Spinal cord (tissue), 10 donors: ENCODE measurements around the gene NUMA1. TPM values are rescaled to one million over a fixed set of nuclear protein-coding genes. Genes with fewer than 3 reads are reported as not detected.

ENCODE experiments used
- DNase-seq, 6 donors: peaks; one replicate each; pipeline versions ENCODE4 v3.0.0 to v3.0.0-alpha.2; 2013 to 2015; ENCODE audit warnings: low spot score in 6 of 6, low read depth in 4 of 6
- H3K27ac ChIP-seq: one replicate; pipeline ENCODE4 v1.5.1; 2013; ENCODE audit warnings: low read depth, low read length, control low read depth
- H3K27me3 ChIP-seq: one replicate; pipeline ENCODE4 v1.6.1; 2013; ENCODE audit warnings: low read length; ENCODE audit not compliant: control insufficient read depth, insufficient read depth
- H3K36me3 ChIP-seq: one replicate; pipeline ENCODE4 v1.6.1; 2013; ENCODE audit warnings: low read length; ENCODE audit not compliant: control insufficient read depth, insufficient read depth
- H3K4me1 ChIP-seq: one replicate; pipeline ENCODE4 v1.6.1; 2013; ENCODE audit warnings: low read length; ENCODE audit not compliant: control insufficient read depth, insufficient read depth
- H3K4me3 ChIP-seq: one replicate; pipeline ENCODE4 v1.5.1; 2013; ENCODE audit warnings: low read depth, low read length, control low read depth
- H3K9me3 ChIP-seq: one replicate; pipeline ENCODE4 v1.6.1; 2013; ENCODE audit warnings: low read length; ENCODE audit not compliant: control insufficient read depth, insufficient read depth
- WGBS: methylation state at CpG from one replicate; pipeline ENCODE4 v1.1.5; 2013; ENCODE audit warnings: missing lambda C conversion rate; ENCODE audit not compliant: insufficient coverage; 5-methylcytosine and 5-hydroxymethylcytosine counted together
- polyA plus RNA-seq, 2 donors: library from polyadenylated mRNA; unstranded; fragments of 120-200 nt; gene quantifications; one replicate each; pipeline ENCODE4 v1.2.1, GENCODE V29; 2013; ENCODE audit not compliant: insufficient read length in 2 of 2
- total RNA-seq, 2 donors: library from RNA; depleted of rRNA in 1 of 2; stranded (reverse); fragments of 120-200 nt in 1 of 2; fragments of >200 nt in 1 of 2; gene quantifications; one replicate each; pipeline versions ENCODE4 v1.2.3 to v1.2.4, GENCODE V29; 2013 to 2014
- donor health status: healthy.

The NUMA1 gene
- total and polyA plus RNA-seq, 4 donors: 104 to 187 (median 165) TPM

DNA sequence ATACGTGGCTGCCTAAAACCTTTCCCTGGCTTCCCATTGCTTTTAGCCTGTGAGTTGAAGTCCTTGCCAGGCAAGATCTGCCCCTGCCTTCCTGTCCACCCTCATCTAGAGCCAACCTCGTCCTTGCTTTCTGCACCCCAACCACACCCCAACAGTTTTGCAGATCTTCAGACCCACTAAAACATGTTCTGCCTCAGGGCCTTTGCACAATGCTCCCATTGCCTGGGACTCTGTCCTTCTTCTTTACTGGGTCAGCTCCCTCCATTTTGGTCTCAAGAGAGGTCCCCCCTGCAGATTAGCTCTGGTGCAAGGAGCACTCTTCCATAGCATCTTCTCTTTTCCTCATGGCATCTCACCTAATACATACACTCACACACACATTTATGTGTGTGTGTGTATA, 40.6 kb upstream of the NUMA1 start:
- DNase-seq: no peak
- 85% methylated on average over 2 of the region's 2 CpGs for WGBS
- no peak overlapping the region for H3K27ac ChIP-seq
- no peaks in the 10 kb centered on the region for H3K27me3 ChIP-seq
- no peaks in the 10 kb centered on the region for H3K9me3 ChIP-seq
- no peaks in the 10 kb centered on the region for H3K36me3 ChIP-seq
- no peak overlapping the region for H3K4me3 ChIP-seq
- H3K4me1 ChIP-seq: no peaks in the 10 kb centered on the region

DNA sequence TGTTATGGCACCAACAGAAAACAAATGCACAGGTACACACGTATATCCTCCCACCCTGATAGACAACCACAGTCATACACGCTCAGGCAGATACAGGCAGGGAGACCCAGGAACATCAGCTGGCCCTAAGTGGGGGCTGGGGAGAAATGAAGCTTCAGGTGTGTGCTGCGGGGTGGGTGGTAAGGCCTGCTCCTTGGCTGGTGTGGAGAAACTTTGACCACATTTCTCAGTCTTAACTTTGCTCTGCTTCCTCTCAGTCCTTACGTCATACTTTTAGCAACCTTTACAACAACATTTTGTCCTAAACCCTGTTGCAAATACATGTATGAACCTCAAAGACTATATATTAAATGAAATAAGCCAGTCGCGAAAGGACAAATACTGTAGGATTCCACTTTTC, 38.9 kb upstream of the NUMA1 start:
- Histone ChIP-seq H3K4me1 (no peaks in the 10 kb centered on the region), H3K4me3 (no peak overlapping the region), H3K27ac (no peak overlapping the region), H3K9me3 (no peaks in the 10 kb centered on the region), H3K27me3 (peaks cover 6% of the 10 kb centered on the region), H3K36me3 (no peaks in the 10 kb centered on the region)
- no CpG with 5 or more reads among the region's 6 CpGs for WGBS
- DNase-seq: no peak

DNA sequence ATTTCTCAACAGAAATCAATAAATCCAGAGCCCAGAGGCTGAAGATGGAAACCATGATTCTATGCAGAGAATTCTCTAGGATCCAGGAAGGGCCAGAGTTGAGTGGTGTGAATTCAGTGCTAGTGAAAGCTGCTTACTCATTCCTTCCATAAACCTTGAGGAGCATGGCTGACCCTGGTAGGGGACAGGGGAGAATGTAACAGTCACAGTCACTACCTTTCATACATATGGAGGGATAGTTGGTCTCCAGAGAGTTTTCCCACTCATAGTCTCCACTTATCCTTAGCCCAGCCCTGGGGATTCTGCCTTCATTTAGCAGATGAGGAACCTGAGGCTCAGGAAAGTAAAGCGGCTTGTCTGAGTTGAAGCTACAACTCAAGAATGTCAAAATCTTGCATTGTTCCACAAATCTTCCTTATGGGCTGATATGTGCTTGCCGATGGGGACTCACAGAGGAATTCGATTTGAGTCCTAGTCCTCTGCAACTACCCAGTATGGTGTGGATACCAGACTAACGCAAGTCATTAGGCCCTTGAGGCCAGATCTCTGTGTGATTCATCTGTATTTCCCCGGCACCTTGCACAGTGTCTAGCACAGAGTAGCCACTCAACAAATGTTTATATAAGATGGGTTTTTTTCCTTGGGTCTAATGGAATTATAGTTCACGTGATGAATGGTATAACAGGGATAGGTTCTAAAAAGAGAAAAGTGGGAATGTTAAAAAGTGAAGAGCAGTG, 35.8 kb upstream of the NUMA1 start:
- Histone ChIP-seq H3K9me3 (no peaks in the 10 kb centered on the region), H3K4me1 (peaks cover 10% of the 10 kb centered on the region), H3K27ac (no peak overlapping the region), H3K36me3 (no peaks in the 10 kb centered on the region), H3K4me3 (no peak overlapping the region), H3K27me3 (peaks cover 6% of the 10 kb centered on the region)
- 93% methylated on average over 4 of the region's 6 CpGs for whole genome bisulfite sequencing
- no peak for DNase-seq

DNA sequence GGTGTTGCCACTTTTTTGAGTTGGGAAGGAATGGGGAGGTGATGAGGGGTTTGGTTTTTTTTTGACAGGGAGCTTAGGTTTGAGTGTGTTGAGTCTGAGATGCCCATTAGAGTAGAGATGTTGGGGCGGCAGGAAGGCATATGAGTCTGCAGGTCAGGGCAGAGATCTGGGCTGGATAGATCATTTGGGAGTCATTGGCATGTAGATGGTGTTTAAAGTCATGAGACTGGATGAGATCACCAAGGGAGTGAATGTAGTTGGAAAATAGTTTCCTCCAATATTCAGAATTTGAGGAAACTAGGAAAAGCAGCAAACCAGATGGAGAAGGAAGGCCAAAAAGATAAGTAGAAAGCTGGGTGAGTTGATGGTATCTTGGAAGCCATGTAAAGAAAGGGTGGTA, 34.2 kb upstream of the NUMA1 start:
- H3K9me3 ChIP-seq: no peaks in the 10 kb centered on the region
- no peak for DNase-seq
- no peak overlapping the region for H3K27ac ChIP-seq
- no peak overlapping the region for H3K4me3 ChIP-seq
- 100% methylated on average over 1 of the region's 1 CpG for WGBS
- H3K36me3 ChIP-seq: peaks cover 7% of the 10 kb centered on the region
- H3K4me1 ChIP-seq: peaks cover 10% of the 10 kb centered on the region
- H3K27me3 ChIP-seq: peaks cover 6% of the 10 kb centered on the region

DNA sequence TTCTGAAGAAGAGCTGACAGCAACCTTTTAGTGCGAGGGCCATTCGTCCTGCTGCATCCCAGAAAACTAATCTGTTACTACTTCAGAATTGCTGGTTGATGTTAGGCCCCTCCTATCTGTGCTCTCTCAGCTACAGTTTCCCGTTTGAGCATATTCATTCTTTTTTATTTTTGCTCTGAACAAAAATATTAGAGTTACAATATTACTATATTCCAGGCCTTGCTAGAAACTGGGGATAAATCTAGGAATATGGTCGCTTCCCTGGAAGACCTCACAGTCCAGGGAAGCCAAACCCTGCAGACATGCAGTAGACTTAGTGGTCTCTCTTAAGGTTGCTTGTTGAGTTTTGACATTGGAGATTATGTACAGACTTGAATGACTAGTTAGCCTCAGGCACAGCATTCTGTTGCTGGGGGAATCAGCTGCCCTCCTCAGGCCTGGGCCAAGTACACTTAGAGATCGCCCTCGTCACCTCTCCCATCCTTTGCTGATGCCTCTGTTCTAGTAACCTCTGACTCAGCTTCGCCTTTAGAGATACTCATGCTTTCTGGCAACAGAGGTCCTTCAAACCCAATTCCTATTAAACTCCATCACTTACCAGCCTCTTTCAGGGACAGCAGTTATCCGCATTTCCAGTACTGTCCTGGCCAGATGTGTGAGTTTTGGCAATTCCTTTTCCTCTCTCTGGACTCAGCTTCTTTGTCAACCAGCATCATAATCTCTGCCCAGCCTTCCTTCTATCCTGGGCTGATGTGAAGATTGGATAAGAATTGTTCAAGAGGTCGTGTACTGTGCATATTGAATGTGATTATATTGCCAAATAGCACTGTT, 32.9 kb upstream of the NUMA1 start:
- Histone ChIP-seq H3K4me1 (peaks cover 10% of the 10 kb centered on the region), H3K9me3 (no peaks in the 10 kb centered on the region), H3K4me3 (peak overlapping the region; percentile 91), H3K27ac (peak overlapping the region; percentile 100), H3K36me3 (peaks cover 19% of the 10 kb centered on the region), H3K27me3 (peaks cover 6% of the 10 kb centered on the region)
- 67% methylated on average over 6 of the region's 9 CpGs for WGBS
- no peak for DNase-seq

DNA sequence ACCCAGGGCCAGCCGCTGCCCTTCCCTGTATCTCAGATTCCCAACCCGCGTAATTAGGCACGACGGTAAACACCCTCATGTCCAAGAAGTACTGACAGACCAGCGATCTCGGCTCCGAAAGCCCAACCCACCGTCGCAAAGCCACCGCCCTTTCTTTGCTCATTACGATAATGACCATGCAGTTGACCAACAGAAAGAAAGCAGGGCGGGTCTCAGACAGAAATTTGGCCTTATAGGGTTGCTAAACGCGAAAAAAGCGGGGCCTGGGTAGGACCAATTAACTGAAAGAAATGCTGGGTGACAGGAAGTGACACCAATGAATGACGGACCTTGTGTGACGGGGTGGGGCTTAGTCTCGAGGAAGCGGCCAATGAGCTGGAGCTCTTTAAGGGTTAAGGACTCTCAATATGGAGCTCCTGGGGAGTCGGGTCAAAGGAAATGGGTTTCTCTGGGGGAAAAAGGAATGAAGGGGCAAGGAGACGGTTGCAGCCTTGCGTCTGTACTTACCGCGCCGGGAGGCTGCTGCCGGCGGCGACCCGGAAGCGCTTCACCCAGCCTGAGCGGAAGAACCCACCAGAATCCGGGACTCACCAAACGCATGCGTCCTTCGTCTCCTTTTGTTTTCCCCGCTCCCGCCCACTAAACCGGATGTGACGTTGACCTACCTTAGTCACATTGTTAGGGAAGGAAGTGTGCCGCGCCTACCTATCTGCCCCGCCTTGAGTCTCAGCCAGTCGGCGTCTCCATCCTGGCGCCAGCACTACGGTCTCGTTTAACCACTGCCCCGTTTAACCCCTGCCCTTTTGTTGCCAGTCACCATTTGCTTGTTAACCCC, 32.0 kb upstream of the NUMA1 start, which contains the start of gene ANAPC15:
ANAPC15 (minus strand) TSS at position 553 of the 835 bp plus-strand sequence. CDS start 1,419 bp downstream, outside the sequence.
- no peaks in the 10 kb centered on the region for H3K9me3 ChIP-seq
- H3K4me1 ChIP-seq: peaks cover 10% of the 10 kb centered on the region
- H3K4me3 ChIP-seq: peak within 1 kb of the TSS; percentile 91
- H3K27ac ChIP-seq: peak within 1 kb of the TSS; percentile 100
- under 1% methylated on average over 49 of the region's 49 CpGs for WGBS
- H3K27me3 ChIP-seq: peaks cover 6% of the 10 kb centered on the region
- peak; percentile 99 to 100 (median 100) for DNase-seq
- peaks cover 26% of the 10 kb centered on the region for H3K36me3 ChIP-seq

DNA sequence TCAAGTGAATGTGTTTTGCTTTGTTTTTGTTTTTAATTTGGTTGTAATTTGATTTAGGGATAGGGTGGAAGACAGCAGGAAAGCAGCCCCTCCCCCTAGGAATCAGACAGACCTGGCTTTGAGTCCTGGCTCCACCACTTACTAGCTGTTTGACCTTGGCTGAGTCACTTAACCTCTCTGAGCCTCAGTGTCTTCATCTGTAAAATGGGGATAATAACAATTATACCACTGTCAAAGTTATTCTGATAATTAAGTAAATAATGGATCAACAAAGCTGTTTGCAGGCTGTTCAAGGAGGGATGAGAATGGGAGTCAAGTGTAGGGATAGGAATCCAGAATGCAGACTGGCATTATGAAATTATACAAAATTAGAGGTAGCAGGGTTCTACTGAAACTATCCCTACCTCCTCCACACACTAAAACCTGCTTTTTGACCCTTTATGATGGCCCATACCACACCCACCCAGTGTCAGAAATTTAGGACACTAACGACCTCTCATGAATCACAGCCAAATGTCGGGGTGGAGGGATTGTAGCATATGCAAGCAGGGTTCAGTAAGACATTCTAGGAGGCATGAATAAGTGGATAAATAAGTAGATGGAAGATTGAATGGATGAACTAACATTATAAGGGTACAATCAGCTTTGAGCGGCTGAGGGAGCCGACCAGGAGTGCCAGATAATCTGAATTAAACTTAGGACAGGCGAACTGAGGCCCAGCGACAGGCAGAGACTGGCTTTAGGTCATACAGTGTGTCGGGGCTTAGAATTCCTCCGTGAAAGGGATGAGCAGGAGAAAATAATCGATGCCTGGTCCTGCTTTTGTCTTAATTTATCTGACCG, 31.2 kb upstream of the NUMA1 start:
- Histone ChIP-seq H3K36me3 (peaks cover 26% of the 10 kb centered on the region), H3K27me3 (peaks cover 6% of the 10 kb centered on the region), H3K9me3 (no peaks in the 10 kb centered on the region), H3K27ac (peak overlapping the region; percentile 100), H3K4me1 (peaks cover 10% of the 10 kb centered on the region), H3K4me3 (peak overlapping the region; percentile 91)
- no peak for DNase-seq
- under 1% methylated on average over 9 of the region's 10 CpGs for WGBS

DNA sequence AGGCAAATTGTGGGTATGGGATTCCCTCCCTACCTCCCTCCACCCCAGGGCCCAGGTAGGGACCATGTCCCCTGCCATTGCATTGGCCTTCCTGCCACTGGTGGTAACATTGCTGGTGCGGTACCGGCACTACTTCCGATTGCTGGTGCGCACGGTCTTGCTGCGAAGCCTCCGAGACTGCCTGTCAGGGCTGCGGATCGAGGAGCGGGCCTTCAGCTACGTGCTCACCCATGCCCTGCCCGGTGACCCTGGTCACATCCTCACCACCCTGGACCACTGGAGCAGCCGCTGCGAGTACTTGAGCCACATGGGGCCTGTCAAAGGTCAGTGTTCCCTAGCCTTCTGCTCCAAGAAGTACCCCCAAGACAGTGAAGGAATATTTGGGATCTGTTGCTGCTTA, 25.5 kb upstream of the NUMA1 start, which contains the start of gene TOMT:
TOMT (plus strand) TSS at position 37 of the 400 bp plus-strand sequence; CDS start at position 65, 28 bp downstream.
- H3K27me3 ChIP-seq: no peaks in the 10 kb centered on the region

More for the DNA sequence above, 25.5 kb upstream of the NUMA1 start, which contains the start of gene TOMT:
- WGBS: 94% methylated on average over 12 of the region's 14 CpGs
- DNase-seq: no peak
- no peak within 1 kb of the TSS for H3K4me3 ChIP-seq
- H3K36me3 ChIP-seq: peaks cover 37% of the 10 kb centered on the region
- no peak within 1 kb of the TSS for H3K27ac ChIP-seq
- H3K4me1 ChIP-seq: peaks cover 15% of the 10 kb centered on the region
- H3K9me3 ChIP-seq: no peaks in the 10 kb centered on the region
